ENCODE data around the gene PTPN4.
"Not testable (repeated sequence)": the region's sequence is repeated elsewhere in the genome, so short reads cannot be mapped to it uniquely, and the experiment has no call there.

Gene PTPN4

GRCh38 chr2:119794237-119794636 lies 34.5 kb downstream of the PTPN4 start:
- no peak for DNase-seq
- Histone ChIP-seq H3K27ac (no peak overlapping the region), H3K27me3 (replicated peaks) (no peaks in the 10 kb centered on the region), H3K4me3 (ENCODE audit: low read depth, low read length) (no peak overlapping the region), H3K36me3 (replicated peaks) (no peaks in the 10 kb centered on the region)
- no peak for TF ChIP-seq CTCF (IDR thresholded peaks at IDR 0.05; ENCODE audit: low read depth, low read length, missing control alignments)
- in situ Hi-C loops (cut with HindIII; ENCODE audit: low pct_ligation_motif_present, low sequenced_read_pairs), result no loop called here

- TF ChIP-seq CTCF (IDR thresholded peaks at IDR 0.05; ENCODE audit: low read depth, low read length, missing control alignments), result no peak
- H3K4me3 ChIP-seq (ENCODE audit: low read depth, low read length), result no peak overlapping the region
- DNase-seq, result no peak
- no peaks in the 10 kb centered on the region for H3K27me3 ChIP-seq (replicated peaks)
- no peak overlapping the region for H3K27ac ChIP-seq
- no peaks in the 10 kb centered on the region for H3K36me3 ChIP-seq (replicated peaks)
- in situ Hi-C loops (cut with HindIII; ENCODE audit: low pct_ligation_motif_present, low sequenced_read_pairs), result no loop called here
Measured at GRCh38 chr2:119795309-119796303, 35.9 kb downstream of the PTPN4 start.

- no peaks in the 10 kb centered on the region for H3K36me3 ChIP-seq (replicated peaks)
- no peak for TF ChIP-seq CTCF (IDR thresholded peaks at IDR 0.05; ENCODE audit: low read depth, low read length, missing control alignments)
- H3K4me3 ChIP-seq (ENCODE audit: low read depth, low read length), result no peak overlapping the region
- no peak overlapping the region for H3K27ac ChIP-seq
- in situ Hi-C loops (cut with HindIII; ENCODE audit: low pct_ligation_motif_present, low sequenced_read_pairs), result no loop called here
- no peaks in the 10 kb centered on the region for H3K27me3 ChIP-seq (replicated peaks)
- no peak for DNase-seq
Measured at GRCh38 chr2:119800376-119800902, 40.7 kb downstream of the PTPN4 start.

- Histone ChIP-seq H3K36me3 (replicated peaks) (no peaks in the 10 kb centered on the region), H3K27me3 (replicated peaks) (no peaks in the 10 kb centered on the region), H3K4me3 (ENCODE audit: low read depth, low read length) (no peak overlapping the region), H3K27ac (no peak overlapping the region)
- in situ Hi-C loops (cut with HindIII; ENCODE audit: low pct_ligation_motif_present, low sequenced_read_pairs), result no loop called here
- TF ChIP-seq CTCF (IDR thresholded peaks at IDR 0.05; ENCODE audit: low read depth, low read length, missing control alignments), result no peak
- DNase-seq, result no peak
Measured at GRCh38 chr2:119801040-119801439, 41.3 kb downstream of the PTPN4 start.

GRCh38 chr2:119801989-119802388 lies 42.3 kb downstream of the PTPN4 start:
- H3K27ac ChIP-seq; H3K27me3 ChIP-seq (replicated peaks); in situ Hi-C loops (cut with HindIII; ENCODE audit: low pct_ligation_motif_present, low sequenced_read_pairs); H3K36me3 ChIP-seq (replicated peaks); H3K4me3 ChIP-seq (ENCODE audit: low read depth, low read length); DNase-seq: not testable (repeated sequence)

- Histone ChIP-seq H3K4me3 (ENCODE audit: low read depth, low read length) (no peak overlapping the region), H3K36me3 (replicated peaks) (no peaks in the 10 kb centered on the region), H3K27me3 (replicated peaks) (no peaks in the 10 kb centered on the region), H3K27ac (no peak overlapping the region)
- TF ChIP-seq CTCF (IDR thresholded peaks at IDR 0.05; ENCODE audit: low read depth, low read length, missing control alignments), result no peak
- in situ Hi-C loops (cut with HindIII; ENCODE audit: low pct_ligation_motif_present, low sequenced_read_pairs), result no loop called here
- no peak for DNase-seq
Measured at GRCh38 chr2:119803101-119803500, 43.4 kb downstream of the PTPN4 start.

- in situ Hi-C loops (cut with HindIII; ENCODE audit: low pct_ligation_motif_present, low sequenced_read_pairs); H3K36me3 ChIP-seq (replicated peaks); H3K4me3 ChIP-seq (ENCODE audit: low read depth, low read length); DNase-seq; H3K27me3 ChIP-seq (replicated peaks); H3K27ac ChIP-seq: not testable (repeated sequence)
Measured at GRCh38 chr2:119804409-119804808, 44.7 kb downstream of the PTPN4 start.
